A549 (cell line): ENCODE data around the gene DCAF5.

Source experiments
- BHLHE40 ChIP-seq: IDR thresholded peaks from 2 replicates; pipeline ENCODE4 v1.6.1; 2012; ENCODE audit warnings: low read depth, low read length, inconsistent platforms
- CTCF ChIP-seq: fragments of >200 bp; sonication (Bioruptor Twin); formaldehyde crosslinking; IDR thresholded peaks from 3 replicates; pipeline ENCODE4 v1.5.1; 2016
- HDAC2 ChIP-seq: fragments of 200-600 bp; sonication (generic); IDR thresholded peaks from 2 replicates; pipeline ENCODE4 v1.6.1; 2016
- JUN ChIP-seq, 2 experiments: fragments of >200 bp; sonication (Bioruptor Twin); formaldehyde crosslinking; IDR thresholded peaks; 2 replicates in 1 of 2; 3 replicates in 1 of 2; pipeline ENCODE4 v1.6.1; 2016 to 2017
- MAFK ChIP-seq: fragments of 450-650 bp; IDR thresholded peaks from 2 replicates; pipeline ENCODE4 v1.6.1; 2014; ENCODE audit not compliant: partially characterized antibody
- MYC ChIP-seq: IDR thresholded peaks from 2 replicates; pipeline ENCODE4 v1.6.1; 2012; ENCODE audit warnings: mild to moderate bottlenecking, inconsistent platforms, low read length, improper control_type of control experiment, borderline replicate concordance
- POLR2A ChIP-seq: IDR thresholded peaks from 2 replicates; pipeline ENCODE4 v1.6.1; 2012; ENCODE audit warnings: mild to moderate bottlenecking, low read length
- POLR2AphosphoS2 ChIP-seq: conservative IDR thresholded peaks from 2 replicates; pipeline ENCODE4 v1.6.1; 2012; ENCODE audit warnings: low read length, improper control_type of control experiment, inconsistent platforms
- REST ChIP-seq: fragments of 200-600 bp; sonication (generic); IDR thresholded peaks from 2 replicates; pipeline ENCODE4 v1.6.1; 2016; ENCODE audit warnings: antibody characterized with exemption, mild to moderate bottlenecking, moderate library complexity
- SMC3 ChIP-seq: fragments of >200 bp; sonication (Bioruptor Twin); formaldehyde crosslinking; IDR thresholded peaks from 3 replicates; pipeline ENCODE4 v1.6.1; 2018; ENCODE audit warnings: inconsistent platforms
- USF2 ChIP-seq: fragments of 450-650 bp; IDR thresholded peaks from 2 replicates; pipeline ENCODE4 v1.6.1; 2014; ENCODE audit warnings: antibody characterized with exemption
- TF ChIP-seq, protein P1 (sequence below): fragments of 150-350 bp; IDR thresholded peaks from 2 replicates; pipeline ENCODE4 v1.6.1; 2014; ENCODE audit warnings: low read depth, mild to moderate bottlenecking, low read length

- TF ChIP-seq MYC, result no peak
- TF ChIP-seq POLR2AphosphoS2, result no peak
- no peak for TF ChIP-seq SMC3
- TF ChIP-seq, protein P1, sequence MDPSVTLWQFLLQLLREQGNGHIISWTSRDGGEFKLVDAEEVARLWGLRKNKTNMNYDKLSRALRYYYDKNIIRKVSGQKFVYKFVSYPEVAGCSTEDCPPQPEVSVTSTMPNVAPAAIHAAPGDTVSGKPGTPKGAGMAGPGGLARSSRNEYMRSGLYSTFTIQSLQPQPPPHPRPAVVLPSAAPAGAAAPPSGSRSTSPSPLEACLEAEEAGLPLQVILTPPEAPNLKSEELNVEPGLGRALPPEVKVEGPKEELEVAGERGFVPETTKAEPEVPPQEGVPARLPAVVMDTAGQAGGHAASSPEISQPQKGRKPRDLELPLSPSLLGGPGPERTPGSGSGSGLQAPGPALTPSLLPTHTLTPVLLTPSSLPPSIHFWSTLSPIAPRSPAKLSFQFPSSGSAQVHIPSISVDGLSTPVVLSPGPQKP, result no peak
- no peak for TF ChIP-seq CTCF
- TF ChIP-seq REST, result no peak
- no peak for TF ChIP-seq BHLHE40
- no peak for TF ChIP-seq MAFK
- TF ChIP-seq USF2, result no peak
- TF ChIP-seq HDAC2, result no peak
- no peak for TF ChIP-seq POLR2A
- no peak for TF ChIP-seq JUN (IDR thresholded peaks at IDR 0.05)
Observed at GRCh38 chr14:69171569-69171968, 18.6 kb upstream of the DCAF5 start.
